Activated B cell treated with CpG ODN at 0.5 μM for 24 hours (primary cell): ENCODE measurements around the gene SP140. TPM values are rescaled to one million over a fixed set of nuclear protein-coding genes. Genes with fewer than 3 reads are reported as not detected.
"Not testable (repeated sequence)": the region's sequence is repeated elsewhere in the genome, so short reads cannot be mapped to it uniquely, and the experiment has no call there.

Experiments used
- ATAC-seq: fragments of 200-7000 bp; cut with Tn5 transposase; one replicate; pipeline ENCODE4 v1.10.0; 2021; ENCODE audit warnings: low read depth, mild to moderate bottlenecking, moderate library complexity
- CTCF ChIA-PET: fragments of 350-600 bp; sonication (Branson Sonifier 250); formaldehyde crosslinking; loops from one replicate; lab custom pipeline; 2021; ENCODE audit warnings: antibody characterized with exemption; lab: Charles Lee
- POLR2A ChIA-PET: fragments of 350-600 bp; sonication (Branson Sonifier 250); formaldehyde crosslinking; loops from one replicate; lab custom pipeline; 2021; ENCODE audit warnings: antibody characterized with exemption; lab: Charles Lee
- DNase-seq: peaks from one replicate; pipeline ENCODE4 v3.0.0; 2022
- H3K27ac Mint-ChIP-seq: one replicate; pipeline ENCODE4 v1.8.0; 2020; ENCODE audit warnings: mixed read lengths
- H3K27me3 Mint-ChIP-seq: one replicate; pipeline ENCODE4 v1.8.0; 2021; ENCODE audit warnings: mixed read lengths
- H3K36me3 Mint-ChIP-seq: one replicate; pipeline ENCODE4 v1.8.0; 2021; ENCODE audit warnings: low read depth, mixed read lengths
- H3K4me1 Mint-ChIP-seq: one replicate; pipeline ENCODE4 v1.8.0; 2021; ENCODE audit warnings: mixed read lengths
- H3K4me3 Mint-ChIP-seq: one replicate; pipeline ENCODE4 v1.8.0; 2020; ENCODE audit warnings: mild to moderate bottlenecking, mixed read lengths
- H3K9me3 Mint-ChIP-seq: one replicate; pipeline ENCODE4 v1.8.0; 2020; ENCODE audit warnings: mixed read lengths
- intact Hi-C: fragments of 100-400 bp; cut with micrococcal nuclease; formaldehyde crosslinking; loops from one replicate; pipeline ENCODE4 v1.15.1; 2024
- total RNA-seq: library from RNA; stranded (reverse); gene quantifications from 2 replicates; pipeline ENCODE4 v1.2.3, GENCODE V29; 2022
- TF ChIP-seq, protein P1 (sequence below): fragments of 200-600 bp; IDR thresholded peaks from one replicate; pipeline ENCODE4 v1.8.0; 2022; ENCODE audit warnings: antibody characterized with exemption, mild to moderate bottlenecking

The SP140 gene
- total RNA-seq, 1 donor from 2014 or later = 330 TPM

DNA sequence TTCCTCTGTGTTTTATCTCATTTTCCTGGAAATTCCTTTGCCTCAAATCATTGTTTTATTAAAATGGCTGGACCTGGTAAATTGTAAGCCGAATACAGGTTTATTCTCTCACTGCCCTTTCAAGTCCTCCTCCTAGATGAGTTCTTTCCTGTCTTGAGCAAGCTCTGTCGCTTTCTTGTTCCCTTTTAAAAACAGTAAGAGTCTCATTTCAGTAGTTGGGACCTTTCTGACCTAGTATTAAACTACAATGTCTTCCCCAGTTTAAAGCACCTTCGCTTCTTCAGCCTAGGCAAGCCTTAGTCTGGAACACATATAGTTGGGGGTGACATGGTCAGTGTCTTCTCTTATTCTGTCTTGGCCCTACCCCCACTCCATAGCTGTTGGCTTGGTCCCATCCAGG is 60.5 kb downstream of the SP140 start:
- Mint-ChIP-seq H3K27ac (peak overlapping the region; percentile 61), H3K4me1 (peaks cover 7% of the 10 kb centered on the region), H3K9me3 (peaks cover 3% of the 10 kb centered on the region), H3K36me3 (peaks cover 84% of the 10 kb centered on the region), H3K27me3 (no peaks in the 10 kb centered on the region), H3K4me3 (no peak overlapping the region)
- DNase-seq (no peak), ATAC-seq (no peak)
- ChIA-PET CTCF (no interaction called here), POLR2A (no interaction called here)
- intact Hi-C loops = no loop called here
- TF ChIP-seq, protein P1, sequence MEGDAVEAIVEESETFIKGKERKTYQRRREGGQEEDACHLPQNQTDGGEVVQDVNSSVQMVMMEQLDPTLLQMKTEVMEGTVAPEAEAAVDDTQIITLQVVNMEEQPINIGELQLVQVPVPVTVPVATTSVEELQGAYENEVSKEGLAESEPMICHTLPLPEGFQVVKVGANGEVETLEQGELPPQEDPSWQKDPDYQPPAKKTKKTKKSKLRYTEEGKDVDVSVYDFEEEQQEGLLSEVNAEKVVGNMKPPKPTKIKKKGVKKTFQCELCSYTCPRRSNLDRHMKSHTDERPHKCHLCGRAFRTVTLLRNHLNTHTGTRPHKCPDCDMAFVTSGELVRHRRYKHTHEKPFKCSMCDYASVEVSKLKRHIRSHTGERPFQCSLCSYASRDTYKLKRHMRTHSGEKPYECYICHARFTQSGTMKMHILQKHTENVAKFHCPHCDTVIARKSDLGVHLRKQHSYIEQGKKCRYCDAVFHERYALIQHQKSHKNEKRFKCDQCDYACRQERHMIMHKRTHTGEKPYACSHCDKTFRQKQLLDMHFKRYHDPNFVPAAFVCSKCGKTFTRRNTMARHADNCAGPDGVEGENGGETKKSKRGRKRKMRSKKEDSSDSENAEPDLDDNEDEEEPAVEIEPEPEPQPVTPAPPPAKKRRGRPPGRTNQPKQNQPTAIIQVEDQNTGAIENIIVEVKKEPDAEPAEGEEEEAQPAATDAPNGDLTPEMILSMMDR = no peak

DNA sequence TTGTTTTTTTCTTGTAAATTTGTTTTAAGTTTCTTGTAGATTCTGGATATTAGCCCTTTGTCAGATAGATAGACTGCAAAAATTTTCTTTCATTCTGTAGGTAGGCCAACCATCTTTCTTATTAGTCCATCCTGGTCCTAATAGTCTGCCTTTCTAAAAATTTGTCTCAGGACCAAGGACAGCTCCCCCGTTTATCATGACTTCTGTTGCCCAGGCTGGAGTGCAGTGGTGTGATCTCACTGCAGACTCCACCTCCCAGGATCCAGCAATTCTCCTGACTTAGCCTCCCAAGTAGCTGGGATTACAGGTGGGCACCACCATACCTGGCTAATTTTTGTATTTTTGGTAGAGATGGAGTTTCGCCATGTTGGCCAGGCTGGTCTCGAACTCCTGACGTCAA is 63.8 kb downstream of the SP140 start:
- H3K4me3 Mint-ChIP-seq, H3K27ac Mint-ChIP-seq, H3K27me3 Mint-ChIP-seq, intact Hi-C loops, H3K4me1 Mint-ChIP-seq, POLR2A ChIA-PET, ATAC-seq, H3K9me3 Mint-ChIP-seq, DNase-seq: not testable (repeated sequence)
- CTCF ChIA-PET = interaction anchor here (1.0 kb wide), 1 partner anchor 87 kb away, joined by 3 read pairs; no protein-coding TSS in a partner anchor
- H3K36me3 Mint-ChIP-seq = peaks cover 91% of the 10 kb centered on the region

DNA sequence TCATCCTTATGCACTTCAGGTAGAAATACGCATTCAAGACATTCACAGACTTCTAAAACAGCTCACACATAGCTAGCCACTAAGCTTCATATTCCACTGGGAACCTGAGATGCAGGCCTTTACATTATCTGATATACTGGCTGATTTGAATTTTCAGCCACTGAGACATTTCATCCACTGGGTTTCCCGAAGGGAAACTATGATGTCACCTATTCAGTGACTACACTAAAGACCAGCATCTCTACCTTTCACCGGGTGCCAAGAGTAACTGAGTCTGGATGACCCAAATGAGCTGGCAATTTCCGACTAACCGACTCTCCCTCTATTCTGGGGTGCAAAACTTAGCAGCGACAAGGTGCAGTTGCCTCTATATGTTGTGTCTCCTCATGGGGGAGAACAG is 69.7 kb downstream of the SP140 start:
- Mint-ChIP-seq H3K27me3 (no peaks in the 10 kb centered on the region), H3K4me3 (no peak overlapping the region), H3K36me3 (peaks cover 99% of the 10 kb centered on the region), H3K4me1 (no peaks in the 10 kb centered on the region), H3K9me3 (no peaks in the 10 kb centered on the region), H3K27ac (peak overlapping the region; percentile 7)
- TF ChIP-seq, protein P1 = no peak
- ChIA-PET POLR2A (no interaction called here), CTCF (no interaction called here)
- ATAC-seq (no peak), DNase-seq (no peak)
- intact Hi-C loops = loop anchor here (10.0 kb wide), 1 partner anchor 230 kb away; the partner anchor contains the start of gene SLC16A14

DNA sequence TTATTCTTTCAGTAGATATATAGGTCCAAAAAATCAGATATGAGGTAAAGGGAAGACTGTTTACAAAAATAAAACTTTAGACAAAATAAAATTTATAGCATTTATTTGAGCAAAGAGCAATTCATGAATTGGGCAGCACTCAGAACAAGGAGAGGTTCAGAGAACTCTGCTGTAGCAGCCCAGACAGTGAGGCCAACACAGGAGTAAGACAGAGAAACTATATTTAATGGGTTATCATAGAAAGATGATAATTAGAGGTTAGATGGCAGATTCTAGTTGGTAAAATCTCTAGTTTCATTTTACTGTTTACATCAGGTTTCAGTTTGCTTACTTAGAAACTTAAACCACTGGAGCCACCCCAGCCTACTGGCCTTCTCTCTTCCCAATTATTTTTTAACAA is 71.4 kb downstream of the SP140 start:
- Mint-ChIP-seq H3K4me3 (no peak overlapping the region), H3K27ac (no peak overlapping the region), H3K36me3 (peaks cover 98% of the 10 kb centered on the region), H3K9me3 (no peaks in the 10 kb centered on the region), H3K4me1 (peaks cover 5% of the 10 kb centered on the region), H3K27me3 (no peaks in the 10 kb centered on the region)
- CTCF ChIA-PET = no interaction called here
- intact Hi-C loops = loop anchor here (10.0 kb wide), 1 partner anchor 232 kb away; the partner anchor contains the start of gene SLC16A14
- TF ChIP-seq, protein P1 = no peak
- POLR2A ChIA-PET = no interaction called here
- DNase-seq (no peak), ATAC-seq (no peak)

DNA sequence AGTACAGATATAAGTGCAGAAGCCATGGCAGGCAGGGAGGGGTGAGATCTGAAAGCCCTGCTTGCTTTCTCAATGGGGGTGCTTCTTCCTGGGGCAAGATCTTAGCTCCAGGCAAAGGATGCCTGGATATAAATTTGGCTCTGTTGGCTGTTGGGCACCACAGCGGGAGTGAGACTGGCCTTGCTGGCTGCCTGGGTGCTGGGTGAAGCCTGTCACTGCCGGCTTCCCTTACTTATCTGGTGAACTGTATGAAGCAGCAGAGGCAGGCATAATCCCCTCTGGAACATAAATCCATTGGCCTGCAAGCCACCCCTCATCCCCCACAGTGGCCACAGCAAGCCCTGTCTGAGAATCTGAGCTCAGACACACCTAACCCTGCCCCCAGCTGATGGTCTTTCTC is 74.1 kb downstream of the SP140 start:
- Mint-ChIP-seq H3K27ac (peak overlapping the region; percentile 51), H3K9me3 (no peaks in the 10 kb centered on the region), H3K27me3 (no peaks in the 10 kb centered on the region), H3K4me1 (peaks cover 9% of the 10 kb centered on the region), H3K4me3 (no peak overlapping the region), H3K36me3 (peaks cover 91% of the 10 kb centered on the region)
- intact Hi-C loops = loop anchor here (10.0 kb wide), 1 partner anchor 235 kb away; the partner anchor contains the start of gene SLC16A14
- TF ChIP-seq, protein P1 = no peak
- CTCF ChIA-PET = no interaction called here
- POLR2A ChIA-PET = no interaction called here
- DNase-seq = no peak
- no peak for ATAC-seq
